ENCODE data around the gene SMIM20. TPM values are rescaled to one million over a fixed set of nuclear protein-coding genes. Genes with fewer than 3 reads are reported as not detected.

SMIM20 gene
- total and polyA plus RNA-seq, 3 donors from 2014 or later: 31.3 to 46.1 (median 38.3) TPM

- intact Hi-C loops (cut with DNase I; ENCODE audit: low total_unique reads): no loop called here
- 74 to 77% methylated on average over 7 of the region's 7 CpGs for WGBS, 2 donors
- no peak for TF ChIP-seq POLR2A (IDR thresholded peaks at IDR 0.05)
- no peak for TF ChIP-seq CTCF (IDR thresholded peaks at IDR 0.05)
- no peak overlapping the region for H3K27ac ChIP-seq
- no peaks in the 10 kb centered on the region for H3K4me1 ChIP-seq
- no peak for DNase-seq
- no peaks in the 10 kb centered on the region for H3K9me3 ChIP-seq
- H3K27me3 ChIP-seq: no peaks in the 10 kb centered on the region
- no peak overlapping the region for H3K4me3 ChIP-seq
- H3K36me3 ChIP-seq (ENCODE audit: low read depth, missing control alignments): no peaks in the 10 kb centered on the region
These were observed 62.8 kb downstream of the SMIM20 start for GRCh38 chr4:25976780-25977179.

- no peak for DNase-seq
- Histone ChIP-seq H3K4me1 (no peaks in the 10 kb centered on the region), H3K9me3 (no peaks in the 10 kb centered on the region), H3K4me3 (no peak overlapping the region), H3K36me3 (ENCODE audit: low read depth, missing control alignments) (no peaks in the 10 kb centered on the region), H3K27me3 (no peaks in the 10 kb centered on the region), H3K27ac (no peak overlapping the region)
- 83 to 86% methylated on average over 12 of the region's 12 CpGs for WGBS, 2 donors
- intact Hi-C loops (cut with DNase I; ENCODE audit: low total_unique reads): no loop called here
- TF ChIP-seq CTCF (IDR thresholded peaks at IDR 0.05) (no peak), POLR2A (IDR thresholded peaks at IDR 0.05) (no peak)
These were observed 63.6 kb downstream of the SMIM20 start for GRCh38 chr4:25977397-25978170.

GRCh38 chr4:25978327-25978726, 64.3 kb downstream of the SMIM20 start:
- no peak overlapping the region for H3K27ac ChIP-seq
- DNase-seq: no peak
- H3K9me3 ChIP-seq: no peaks in the 10 kb centered on the region
- H3K4me3 ChIP-seq: no peak overlapping the region
- no peaks in the 10 kb centered on the region for H3K36me3 ChIP-seq (ENCODE audit: low read depth, missing control alignments)
- TF ChIP-seq POLR2A (IDR thresholded peaks at IDR 0.05) (no peak), CTCF (IDR thresholded peaks at IDR 0.05) (no peak)
- WGBS, 2 donors: 48 to 63% methylated on average over 8 of the region's 8 CpGs
- intact Hi-C loops (cut with DNase I; ENCODE audit: low total_unique reads): no loop called here
- H3K27me3 ChIP-seq: no peaks in the 10 kb centered on the region
- no peaks in the 10 kb centered on the region for H3K4me1 ChIP-seq

Other genes with a start within 250 kb of the SMIM20 start
- gene SEL1L3, start 51.2 kb upstream of the SMIM20 start, total RNA-seq: 1 to 10 TPM; 5.0 to 6.9 TPM
- gene SEL1L3, start 51.2 kb upstream of the SMIM20 start, polyA plus RNA-seq (ENCODE audit: insufficient read depth, low read depth, low replicate concordance): 15.6 TPM